Adrenal gland (tissue), 5 donors: ENCODE measurements around the gene ARHGEF25.

Experiments
- POLR2A ChIP-seq, 2 donors: fragments of 450-650 bp; IDR thresholded peaks; one replicate each; pipeline ENCODE4 v1.6.1; 2017; ENCODE audit warnings: antibody characterized with exemption in 2 of 2, mild to moderate bottlenecking in 2 of 2, moderate library complexity in 1 of 2
- TF ChIP-seq, protein P1 (sequence below), 6 experiments: fragments of 450-650 bp in 4 of 6; fragments of 200-600 bp in 2 of 6; sonication (generic) in 1 of 6; IDR thresholded peaks; 1 replicate in 5 of 6; 2 replicates in 1 of 6; pipeline versions ENCODE4 v1.5.1 to v1.8.0; 2016 to 2021; ENCODE audit warnings: antibody characterized with exemption in 6 of 6, mild to moderate bottlenecking in 2 of 6, moderate library complexity in 1 of 6
- donor health status: DM: no; HTN: no; CAD: no.

DNA sequence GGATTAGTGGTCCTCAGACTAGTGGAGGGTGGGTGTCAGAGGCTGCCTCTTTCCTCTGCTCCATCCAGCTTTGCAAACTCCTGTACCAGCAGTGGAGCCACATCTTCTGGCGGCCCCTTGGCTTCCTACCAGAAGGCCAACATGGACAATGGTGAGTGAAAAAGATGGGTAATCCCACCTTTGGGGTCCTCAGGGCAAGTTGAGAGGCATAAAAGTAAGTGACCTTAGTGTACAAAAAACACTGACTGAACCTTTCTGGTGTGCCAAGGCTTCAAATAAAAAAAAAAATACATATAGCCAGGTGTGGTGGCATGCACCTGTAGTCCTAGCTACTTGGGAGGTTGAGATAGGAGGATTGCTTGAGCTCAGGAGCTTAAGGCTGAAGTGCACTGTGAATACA lies 29.4 kb upstream of the ARHGEF25 start:
- TF ChIP-seq, protein P1, sequence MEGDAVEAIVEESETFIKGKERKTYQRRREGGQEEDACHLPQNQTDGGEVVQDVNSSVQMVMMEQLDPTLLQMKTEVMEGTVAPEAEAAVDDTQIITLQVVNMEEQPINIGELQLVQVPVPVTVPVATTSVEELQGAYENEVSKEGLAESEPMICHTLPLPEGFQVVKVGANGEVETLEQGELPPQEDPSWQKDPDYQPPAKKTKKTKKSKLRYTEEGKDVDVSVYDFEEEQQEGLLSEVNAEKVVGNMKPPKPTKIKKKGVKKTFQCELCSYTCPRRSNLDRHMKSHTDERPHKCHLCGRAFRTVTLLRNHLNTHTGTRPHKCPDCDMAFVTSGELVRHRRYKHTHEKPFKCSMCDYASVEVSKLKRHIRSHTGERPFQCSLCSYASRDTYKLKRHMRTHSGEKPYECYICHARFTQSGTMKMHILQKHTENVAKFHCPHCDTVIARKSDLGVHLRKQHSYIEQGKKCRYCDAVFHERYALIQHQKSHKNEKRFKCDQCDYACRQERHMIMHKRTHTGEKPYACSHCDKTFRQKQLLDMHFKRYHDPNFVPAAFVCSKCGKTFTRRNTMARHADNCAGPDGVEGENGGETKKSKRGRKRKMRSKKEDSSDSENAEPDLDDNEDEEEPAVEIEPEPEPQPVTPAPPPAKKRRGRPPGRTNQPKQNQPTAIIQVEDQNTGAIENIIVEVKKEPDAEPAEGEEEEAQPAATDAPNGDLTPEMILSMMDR (IDR thresholded peaks at IDR 0.05), result no peak
- no peak for TF ChIP-seq POLR2A (IDR thresholded peaks at IDR 0.05)
